AG09319 (cell line): ENCODE measurements around the gene CA10.

Experiments
- DNase-seq: peaks from one replicate; pipeline ENCODE4 v3.0.0-alpha.2; 2010; ENCODE audit warnings: low read depth; ENCODE audit errors: extremely low read depth
- CTCF ChIP-seq: IDR thresholded peaks from 2 replicates; pipeline ENCODE4 v1.5.1; 2011; ENCODE audit warnings: low read depth, mild to moderate bottlenecking, inconsistent platforms, low read length, moderate library complexity

The CA10 gene

GRCh38 chr17:51830886-51831285, 327.6 kb downstream of the CA10 start:
- no peak for DNase-seq
- no peak for TF ChIP-seq CTCF

DNA sequence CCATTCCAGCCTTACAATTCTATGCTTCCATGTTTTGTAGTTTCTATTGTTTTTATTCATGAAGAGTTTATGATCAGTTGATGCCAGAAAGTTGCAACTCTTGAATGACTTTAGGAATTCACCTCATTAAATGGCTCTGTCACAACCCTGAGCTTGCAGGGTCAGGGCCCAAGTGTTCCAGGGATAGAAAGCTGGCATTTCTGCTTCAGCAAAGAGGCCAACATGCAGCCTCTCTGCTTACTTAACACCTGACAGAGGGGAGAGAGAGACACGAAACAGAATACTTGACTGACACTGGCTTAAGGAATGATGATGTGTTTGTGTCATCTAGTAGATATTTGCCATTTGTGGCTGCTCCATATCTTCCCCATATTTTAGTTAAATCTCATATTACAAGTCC, 328.1 kb downstream of the CA10 start:
- TF ChIP-seq CTCF = no peak
- DNase-seq = no peak

DNA sequence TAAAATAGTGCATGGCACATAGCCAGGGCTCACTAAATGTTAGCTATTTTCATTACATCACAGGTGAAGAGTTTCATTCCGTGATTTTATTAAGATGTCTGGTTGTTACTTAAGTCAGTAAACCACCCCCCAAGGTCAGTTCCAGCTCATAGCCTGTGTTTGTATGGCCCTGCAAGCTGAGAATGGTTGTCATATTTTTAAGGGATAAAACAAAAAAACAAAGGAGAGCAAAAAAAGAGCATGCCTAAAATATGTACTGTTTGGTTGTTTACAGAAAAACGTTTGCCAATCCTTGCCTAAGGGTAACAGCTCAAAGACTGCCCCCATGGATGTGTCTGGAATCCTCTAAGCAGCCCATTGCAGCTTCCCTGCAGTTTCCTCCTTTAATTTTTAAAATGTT, 329.6 kb downstream of the CA10 start:
- TF ChIP-seq CTCF = no peak
- DNase-seq = no peak

- TF ChIP-seq CTCF = no peak
These were observed 331.4 kb downstream of the CA10 start for GRCh38 chr17:51827140-51827539.

GRCh38 chr17:51820766-51821165, 337.7 kb downstream of the CA10 start:
- DNase-seq = no peak
- no peak for TF ChIP-seq CTCF

More at GRCh38 chr17:51827140-51827539, 331.4 kb downstream of the CA10 start:
- DNase-seq = no peak

GRCh38 chr17:51820252-51820651, 338.3 kb downstream of the CA10 start:
- DNase-seq = no peak
- no peak for TF ChIP-seq CTCF

DNA sequence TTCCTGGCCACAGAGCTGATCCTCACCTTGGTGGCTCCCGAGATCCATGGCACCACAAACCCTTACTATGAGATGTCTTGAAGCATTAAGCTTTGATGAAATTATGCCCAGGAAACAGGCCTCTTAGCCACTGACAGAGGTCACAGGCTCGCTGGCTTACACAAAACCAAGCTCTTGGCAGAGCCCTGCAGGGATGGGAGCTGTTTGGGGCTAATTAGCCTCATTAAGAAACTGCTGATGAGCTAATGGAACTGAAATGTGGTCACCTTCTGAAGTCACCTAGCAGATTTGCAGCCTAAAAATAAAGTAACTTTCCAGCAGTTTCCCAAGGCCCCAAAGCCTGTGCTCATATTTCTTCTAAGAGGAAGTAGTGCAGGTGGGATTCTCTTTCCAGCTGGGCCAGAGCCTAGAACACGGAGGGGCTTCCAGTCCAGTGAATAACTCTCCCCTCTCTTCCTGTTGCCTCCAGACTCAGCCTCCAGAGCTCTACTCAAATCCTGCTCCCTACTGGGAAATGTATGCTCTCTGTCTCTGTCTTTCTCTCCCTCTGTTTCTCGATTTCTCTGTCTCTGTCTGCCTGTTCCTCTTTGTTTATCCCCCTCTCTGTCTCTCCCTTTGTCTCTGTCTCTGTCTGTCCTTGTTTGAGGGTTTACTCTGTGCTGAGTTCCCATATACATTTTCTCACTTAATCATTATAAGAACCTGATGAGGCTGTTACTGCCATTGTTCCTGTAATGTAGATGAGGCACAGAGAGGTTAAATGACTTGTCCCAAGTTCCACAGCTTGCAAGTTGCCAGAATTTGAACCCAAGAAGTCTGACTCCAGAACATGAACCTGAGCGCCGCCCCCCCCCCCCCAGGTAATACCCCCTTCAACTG, 338.9 kb downstream of the CA10 start:
- DNase-seq = no peak
- no peak for TF ChIP-seq CTCF
